ENCODE results near the gene ABCA6. TPM values are rescaled to one million over a fixed set of nuclear protein-coding genes. Genes with fewer than 3 reads are reported as not detected.

The ABCA6 gene
- total and polyA plus RNA-seq, 9 of the 15 experiments (the other 6 are each of a cell fraction or from before 2014, with no cell fraction given), result 0.06 to 0.73 (median 0.15) TPM

DNA sequence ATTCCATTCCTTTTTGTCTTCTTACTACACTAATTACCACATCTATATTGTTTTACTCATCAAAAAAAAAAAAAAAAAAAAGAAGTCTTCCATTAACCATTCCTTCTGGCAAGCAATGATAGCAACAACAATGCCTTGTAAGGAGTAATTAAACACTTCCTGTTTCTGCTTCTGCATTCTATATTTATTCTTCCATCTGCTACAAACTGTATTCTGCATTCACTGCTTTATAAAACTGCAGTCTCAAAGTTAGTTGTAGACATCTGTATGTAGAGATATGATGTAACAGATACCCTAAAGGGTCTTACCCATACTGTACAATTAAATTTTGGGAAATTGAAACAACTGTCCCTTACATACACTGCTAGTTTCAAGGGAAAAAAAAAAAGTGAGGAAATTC is 28.7 kb upstream of the ABCA6 start (continued):
- peak; percentile 72; the same call in 1 of the 2 replicates for TF ChIP-seq CBFA2T3 (IDR thresholded peaks at IDR 0.05)
- TF ChIP-seq, protein P1, sequence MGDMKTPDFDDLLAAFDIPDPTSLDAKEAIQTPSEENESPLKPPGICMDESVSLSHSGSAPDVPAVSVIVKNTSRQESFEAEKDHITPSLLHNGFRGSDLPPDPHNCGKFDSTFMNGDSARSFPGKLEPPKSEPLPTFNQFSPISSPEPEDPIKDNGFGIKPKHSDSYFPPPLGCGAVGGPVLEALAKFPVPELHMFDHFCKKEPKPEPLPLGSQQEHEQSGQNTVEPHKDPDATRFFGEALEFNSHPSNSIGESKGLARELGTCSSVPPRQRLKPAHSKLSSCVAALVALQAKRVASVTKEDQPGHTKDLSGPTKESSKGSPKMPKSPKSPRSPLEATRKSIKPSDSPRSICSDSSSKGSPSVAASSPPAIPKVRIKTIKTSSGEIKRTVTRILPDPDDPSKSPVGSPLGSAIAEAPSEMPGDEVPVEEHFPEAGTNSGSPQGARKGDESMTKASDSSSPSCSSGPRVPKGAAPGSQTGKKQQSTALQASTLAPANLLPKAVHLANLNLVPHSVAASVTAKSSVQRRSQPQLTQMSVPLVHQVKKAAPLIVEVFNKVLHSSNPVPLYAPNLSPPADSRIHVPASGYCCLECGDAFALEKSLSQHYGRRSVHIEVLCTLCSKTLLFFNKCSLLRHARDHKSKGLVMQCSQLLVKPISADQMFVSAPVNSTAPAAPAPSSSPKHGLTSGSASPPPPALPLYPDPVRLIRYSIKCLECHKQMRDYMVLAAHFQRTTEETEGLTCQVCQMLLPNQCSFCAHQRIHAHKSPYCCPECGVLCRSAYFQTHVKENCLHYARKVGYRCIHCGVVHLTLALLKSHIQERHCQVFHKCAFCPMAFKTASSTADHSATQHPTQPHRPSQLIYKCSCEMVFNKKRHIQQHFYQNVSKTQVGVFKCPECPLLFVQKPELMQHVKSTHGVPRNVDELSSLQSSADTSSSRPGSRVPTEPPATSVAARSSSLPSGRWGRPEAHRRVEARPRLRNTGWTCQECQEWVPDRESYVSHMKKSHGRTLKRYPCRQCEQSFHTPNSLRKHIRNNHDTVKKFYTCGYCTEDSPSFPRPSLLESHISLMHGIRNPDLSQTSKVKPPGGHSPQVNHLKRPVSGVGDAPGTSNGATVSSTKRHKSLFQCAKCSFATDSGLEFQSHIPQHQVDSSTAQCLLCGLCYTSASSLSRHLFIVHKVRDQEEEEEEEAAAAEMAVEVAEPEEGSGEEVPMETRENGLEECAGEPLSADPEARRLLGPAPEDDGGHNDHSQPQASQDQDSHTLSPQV (IDR thresholded peaks at IDR 0.05), result 0 out of 2 replicates have a peak, but pooled peaks have one; percentile 25
- TF ChIP-seq, protein P2, sequence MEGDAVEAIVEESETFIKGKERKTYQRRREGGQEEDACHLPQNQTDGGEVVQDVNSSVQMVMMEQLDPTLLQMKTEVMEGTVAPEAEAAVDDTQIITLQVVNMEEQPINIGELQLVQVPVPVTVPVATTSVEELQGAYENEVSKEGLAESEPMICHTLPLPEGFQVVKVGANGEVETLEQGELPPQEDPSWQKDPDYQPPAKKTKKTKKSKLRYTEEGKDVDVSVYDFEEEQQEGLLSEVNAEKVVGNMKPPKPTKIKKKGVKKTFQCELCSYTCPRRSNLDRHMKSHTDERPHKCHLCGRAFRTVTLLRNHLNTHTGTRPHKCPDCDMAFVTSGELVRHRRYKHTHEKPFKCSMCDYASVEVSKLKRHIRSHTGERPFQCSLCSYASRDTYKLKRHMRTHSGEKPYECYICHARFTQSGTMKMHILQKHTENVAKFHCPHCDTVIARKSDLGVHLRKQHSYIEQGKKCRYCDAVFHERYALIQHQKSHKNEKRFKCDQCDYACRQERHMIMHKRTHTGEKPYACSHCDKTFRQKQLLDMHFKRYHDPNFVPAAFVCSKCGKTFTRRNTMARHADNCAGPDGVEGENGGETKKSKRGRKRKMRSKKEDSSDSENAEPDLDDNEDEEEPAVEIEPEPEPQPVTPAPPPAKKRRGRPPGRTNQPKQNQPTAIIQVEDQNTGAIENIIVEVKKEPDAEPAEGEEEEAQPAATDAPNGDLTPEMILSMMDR (IDR thresholded peaks at IDR 0.05 in 2 of 3, conservative IDR thresholded peaks at IDR 0.05 in 1 of 3; ENCODE audit: insufficient read depth in 2 of 3, low read depth in 1 of 3, low read length in 3 of 3), result no peak
- TF ChIP-seq FOSL1 (tag; conservative IDR thresholded peaks at IDR 0.05), result 0 out of 2 replicates have a peak, but pooled peaks have one; percentile 22
- TF ChIP-seq YY1 (IDR thresholded peaks at IDR 0.05; ENCODE audit: borderline replicate concordance in 1 of 3, control insufficient read depth in 1 of 3, extremely low read depth in 1 of 3, insufficient read depth in 3 of 3, insufficient read length in 1 of 3, insufficient replicate concordance in 2 of 3, low read depth in 1 of 3, low read length in 2 of 3), result no peak
- no peak for TF ChIP-seq HEY1 (CRISPR knock-in tag; IDR thresholded peaks at IDR 0.05; ENCODE audit: borderline replicate concordance)
- no peak for TF ChIP-seq SNRNP70 (optimal IDR thresholded peaks at IDR 0.05; ENCODE audit: low read depth, low read length)

All from K562 (cell line).